Measurements from ENCODE around the gene CNTNAP2.
"Not testable (repeated sequence)": the region's sequence is repeated elsewhere in the genome, so short reads cannot be mapped to it uniquely, and the experiment has no call there.

Gene CNTNAP2

DNA sequence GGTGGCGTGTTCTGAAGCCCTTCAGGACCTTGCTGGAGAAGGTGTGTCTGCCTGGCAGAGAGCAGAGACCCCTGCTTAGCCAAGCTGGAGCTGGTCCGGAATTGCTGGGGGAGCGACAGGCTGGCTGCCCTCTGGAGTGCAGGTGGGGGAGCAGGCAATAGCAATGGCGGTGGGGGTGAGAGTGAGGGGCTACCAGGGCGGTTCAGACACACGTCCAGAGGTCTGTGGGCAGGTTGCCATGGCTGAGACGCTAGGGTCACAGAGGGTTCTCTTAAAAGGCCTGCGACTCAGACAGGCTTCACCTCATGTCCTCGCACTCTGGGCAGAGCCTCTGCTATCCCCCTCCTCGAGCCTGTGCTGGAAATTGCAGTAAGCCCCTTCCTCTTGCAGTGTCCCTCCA lies 2144.9 kb downstream of the CNTNAP2 start:
- no peak for DNase-seq (ENCODE audit: low read depth in 2 of 2)

DNA sequence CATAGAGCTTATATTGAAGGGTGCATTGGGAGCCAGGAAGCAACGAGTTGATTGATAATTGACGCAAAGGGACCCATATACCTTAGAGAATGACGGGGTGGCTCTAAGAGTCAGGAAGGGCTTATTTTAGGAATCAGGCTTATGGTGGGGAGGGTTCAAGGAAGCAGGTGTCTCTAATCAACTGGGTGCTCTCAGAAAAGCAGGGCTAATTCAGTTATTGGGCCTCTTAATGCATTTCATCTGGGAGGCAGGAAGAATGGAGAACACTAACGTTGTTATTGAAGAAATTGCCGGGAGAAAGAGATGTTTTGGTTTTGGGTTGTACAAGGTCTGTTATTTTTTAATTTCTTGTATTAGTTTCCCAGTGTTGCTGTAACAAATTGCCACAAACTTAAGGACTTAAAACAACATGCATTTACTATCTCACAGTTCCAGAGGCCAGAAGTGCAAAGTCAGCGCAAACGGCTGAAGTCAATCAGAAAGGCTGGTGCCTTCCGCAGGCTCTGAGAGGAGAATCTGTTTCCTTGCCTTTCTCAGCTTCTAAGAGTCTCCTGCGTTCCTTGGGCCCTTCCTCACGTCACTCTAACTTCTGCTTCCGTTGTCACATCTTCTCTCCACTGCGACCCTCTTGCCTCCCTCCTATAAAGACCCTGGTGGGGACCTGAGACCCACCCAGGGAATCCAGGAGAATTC lies 2145.5 kb downstream of the CNTNAP2 start:
- no peak for DNase-seq (ENCODE audit: low read depth in 2 of 2)

- peak; percentile 14 to 54 for DNase-seq (ENCODE audit: low read depth in 2 of 2)
Measured at GRCh38 chr7:148262721-148263229, 2146.2 kb downstream of the CNTNAP2 start.

GRCh38 chr7:148264933-148265557 lies 2148.4 kb downstream of the CNTNAP2 start:
- no peak for DNase-seq (ENCODE audit: low read depth in 2 of 2)

- no peak for DNase-seq (ENCODE audit: low read depth in 2 of 2)
Measured at GRCh38 chr7:148265896-148266295, 2149.3 kb downstream of the CNTNAP2 start.

- DNase-seq (ENCODE audit: low read depth in 2 of 2), result no peak
Measured at GRCh38 chr7:148266795-148267194, 2150.2 kb downstream of the CNTNAP2 start.

DNA sequence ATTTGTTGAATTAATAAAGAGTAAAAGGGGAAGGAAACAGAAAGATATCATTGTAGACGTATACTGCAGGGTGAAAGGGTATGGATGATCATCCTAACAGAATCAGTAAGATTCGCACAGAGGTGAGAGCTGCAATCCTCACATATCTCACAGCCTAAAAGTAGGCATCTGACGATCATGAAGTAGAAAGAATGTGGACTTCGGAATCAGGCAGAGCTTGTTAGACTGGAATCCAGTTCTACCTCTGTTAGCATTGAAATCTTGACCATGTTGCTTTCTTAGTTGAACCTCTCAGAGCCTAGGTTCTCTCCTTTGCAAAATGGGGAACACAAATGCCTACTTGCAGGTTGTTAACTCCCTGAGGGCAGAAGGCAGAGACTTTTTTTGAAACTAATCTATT lies 2154.0 kb downstream of the CNTNAP2 start:
- DNase-seq (ENCODE audit: low read depth in 2 of 2), result no peak

- no peak for DNase-seq (ENCODE audit: low read depth in 2 of 2)
Measured at GRCh38 chr7:148274118-148274517, 2157.5 kb downstream of the CNTNAP2 start.

GRCh38 chr7:148275359-148275890 lies 2158.8 kb downstream of the CNTNAP2 start:
- DNase-seq (ENCODE audit: low read depth in 2 of 2), result no peak

GRCh38 chr7:148276314-148277041 lies 2159.9 kb downstream of the CNTNAP2 start:
- DNase-seq (ENCODE audit: low read depth in 2 of 2), result no peak

- DNase-seq (ENCODE audit: low read depth in 2 of 2), result no peak
Measured at GRCh38 chr7:148277042-148277660, 2160.6 kb downstream of the CNTNAP2 start.

- DNase-seq (ENCODE audit: low read depth in 2 of 2), result no peak
Measured at GRCh38 chr7:148286150-148286549, 2169.5 kb downstream of the CNTNAP2 start.

DNA sequence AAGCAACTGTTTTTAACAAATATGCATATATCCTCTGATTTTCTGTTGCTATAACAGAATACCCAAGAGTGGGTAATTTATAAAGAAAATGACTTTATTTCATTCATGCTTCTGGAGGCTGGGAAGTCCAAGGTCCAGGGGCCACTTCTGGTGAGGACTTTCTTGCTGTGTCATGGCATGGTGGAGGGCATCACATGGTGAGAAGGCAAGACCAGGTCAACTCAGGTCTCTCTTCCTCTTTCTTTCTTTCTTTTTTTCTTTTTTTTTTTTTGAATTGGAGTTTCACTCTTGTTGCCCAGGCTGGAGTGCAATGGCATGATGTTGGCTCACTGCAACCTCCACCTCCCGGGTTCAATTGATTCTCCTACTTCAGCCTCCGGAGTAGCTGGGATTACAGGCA lies 2170.9 kb downstream of the CNTNAP2 start:
- no peak for DNase-seq (ENCODE audit: low read depth in 2 of 2)

- DNase-seq (ENCODE audit: low read depth in 2 of 2), result no peak
Measured at GRCh38 chr7:148288592-148289151, 2172.1 kb downstream of the CNTNAP2 start.

- DNase-seq (ENCODE audit: low read depth in 2 of 2), result no peak
Measured at GRCh38 chr7:148289630-148290029, 2173.0 kb downstream of the CNTNAP2 start.

- no peak for DNase-seq (ENCODE audit: low read depth in 2 of 2)
Measured at GRCh38 chr7:148290538-148290937, 2173.9 kb downstream of the CNTNAP2 start.

DNA sequence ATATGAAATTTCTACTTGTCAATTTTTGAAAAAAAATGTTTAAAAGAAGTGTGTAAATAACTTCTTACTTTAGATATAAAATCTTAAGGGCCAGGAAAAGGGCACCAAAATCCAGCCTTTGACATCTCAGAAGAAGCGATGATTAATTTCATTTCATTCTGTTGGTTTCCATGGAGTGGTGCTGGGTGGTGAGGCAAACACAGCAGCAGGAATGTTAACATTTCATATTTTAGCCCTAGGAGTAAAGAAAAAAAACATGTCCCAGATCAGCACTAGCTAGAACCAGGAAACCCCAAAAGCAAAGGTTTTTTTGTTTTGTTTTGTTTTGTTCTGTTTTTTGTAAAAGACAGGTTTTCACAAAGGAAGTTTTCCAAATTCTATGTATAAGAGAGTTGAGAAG lies 2175.2 kb downstream of the CNTNAP2 start:
- no peak for DNase-seq (ENCODE audit: low read depth in 2 of 2)

GRCh38 chr7:148296994-148297644 lies 2180.5 kb downstream of the CNTNAP2 start:
- DNase-seq (ENCODE audit: low read depth in 2 of 2), result no peak

DNA sequence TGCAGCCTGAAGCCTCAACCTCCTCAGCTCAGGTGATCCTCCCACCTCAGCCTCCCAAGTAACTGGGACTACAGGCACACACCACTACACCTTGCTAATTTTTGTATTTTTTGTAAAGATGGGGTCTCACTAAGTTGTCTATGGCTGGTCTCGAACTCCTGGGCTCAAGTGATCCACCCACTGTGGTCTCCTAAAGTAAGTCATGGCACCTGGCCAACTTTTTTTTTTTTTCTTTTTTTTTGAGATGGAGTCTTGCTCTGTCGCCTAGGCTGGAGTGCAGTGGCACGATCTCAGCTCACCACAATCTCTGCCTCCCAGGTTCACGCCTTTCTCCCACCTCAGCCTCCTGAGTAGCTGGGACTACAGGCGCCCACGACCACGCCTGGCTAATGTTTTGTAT lies 2182.2 kb downstream of the CNTNAP2 start:
- not testable (repeated sequence) for DNase-seq (ENCODE audit: low read depth in 2 of 2)

DNA sequence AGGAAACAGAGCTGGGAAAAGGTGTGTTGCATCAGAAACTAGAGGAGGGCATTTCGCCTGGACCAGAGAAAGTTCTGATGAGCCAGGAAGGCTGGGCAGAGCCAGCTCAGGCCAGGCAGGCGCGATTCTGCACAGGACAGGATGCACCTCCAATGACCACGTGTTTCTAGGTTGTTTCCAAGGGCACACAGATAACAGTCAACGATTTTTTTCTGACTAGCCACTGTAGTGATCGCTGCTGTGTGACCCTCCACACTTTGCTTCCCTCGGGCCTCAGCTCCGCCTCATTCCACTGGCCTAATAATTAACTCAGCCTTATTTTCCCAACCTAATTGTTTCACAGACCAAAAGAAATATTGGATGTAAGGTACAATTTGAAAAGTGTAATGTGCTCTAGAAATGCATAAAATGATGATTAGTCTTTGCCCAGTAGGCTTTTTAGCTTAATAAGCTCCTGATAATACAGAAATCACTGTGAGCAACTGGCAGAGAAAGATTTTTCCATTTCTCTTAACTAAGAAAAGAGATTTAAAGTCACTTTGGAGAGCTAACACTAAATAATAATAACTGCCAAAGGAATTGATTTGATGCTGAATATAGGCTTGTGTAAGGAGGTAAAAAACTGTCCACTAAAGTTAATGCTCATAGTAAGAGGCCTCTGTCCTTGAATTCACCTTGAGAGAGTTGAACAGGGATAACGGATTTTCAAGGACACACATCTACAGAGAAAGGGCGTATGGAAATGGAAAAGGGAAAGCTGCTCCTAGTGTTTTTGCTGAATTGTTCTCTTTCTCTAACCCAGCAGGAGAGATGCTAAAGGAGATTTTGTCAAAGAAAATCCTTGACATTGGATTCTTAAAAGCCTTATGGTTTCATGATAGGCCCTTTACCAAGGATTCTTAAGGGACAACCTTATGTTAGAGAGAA lies 2183.0 kb downstream of the CNTNAP2 start:
- DNase-seq (ENCODE audit: low read depth in 2 of 2), result no peak

Data from stimulated activated CD4-positive, alpha-beta T cell treated with anti-CD3 and anti-CD28 coated beads, Interleukin-1b, Interleukin-23, amount 100 ng/mL, for 1 hour (primary cell).